Vagina (tissue), 2 donors: ENCODE measurements around the gene ANKS3.

Source experiments
- CTCF ChIP-seq, 3 experiments: fragments of 450-650 bp in 2 of 3; fragments of 200-600 bp in 1 of 3; sonication (generic) in 1 of 3; IDR thresholded peaks; one replicate each; pipeline ENCODE4 v1.5.1; 2017 to 2019; ENCODE audit warnings: antibody characterized with exemption in 3 of 3, mild to moderate bottlenecking in 2 of 3, moderate library complexity in 2 of 3
- POLR2A ChIP-seq, 2 donors: fragments of 450-650 bp; IDR thresholded peaks; one replicate each; pipeline ENCODE4 v1.6.1; 2017; ENCODE audit warnings: antibody characterized with exemption in 2 of 2, mild to moderate bottlenecking in 2 of 2, moderate library complexity in 2 of 2
- POLR2AphosphoS5 ChIP-seq, 2 donors: sonication (generic); formaldehyde crosslinking; IDR thresholded peaks; one replicate each; pipeline ENCODE4 v1.9.0; 2017; ENCODE audit warnings: antibody characterized with exemption in 2 of 2, mild to moderate bottlenecking in 2 of 2, low read depth in 1 of 2; ENCODE audit not compliant: insufficient read depth in 1 of 2

- TF ChIP-seq CTCF (IDR thresholded peaks at IDR 0.05), result no peak
- no peak for TF ChIP-seq POLR2AphosphoS5 (IDR thresholded peaks at IDR 0.05; ENCODE audit: insufficient read depth in 1 of 2, low read depth in 1 of 2)
- no peak for TF ChIP-seq POLR2A (IDR thresholded peaks at IDR 0.05)
Observed at GRCh38 chr16:4743226-4743878, 9.3 kb upstream of the ANKS3 start.
